Measurements from ENCODE around the gene RXRG.

- TF ChIP-seq CTCF (IDR thresholded peaks at IDR 0.05) = no peak
- no peak for TF ChIP-seq POLR2A (IDR thresholded peaks at IDR 0.05)
These were observed 42.3 kb downstream of the RXRG start for GRCh38 chr1:165402517-165403111.

Measured in thyroid gland (tissue), 4 donors.